ENCODE data around the gene SIPA1L3. TPM values are rescaled to one million over a fixed set of nuclear protein-coding genes. Genes with fewer than 3 reads are reported as not detected.
"Not testable (repeated sequence)": the region's sequence is repeated elsewhere in the genome, so short reads cannot be mapped to it uniquely, and the experiment has no call there.

SIPA1L3 gene
- total RNA-seq, 1 donor from 2014 or later, result 16.1 TPM

DNA sequence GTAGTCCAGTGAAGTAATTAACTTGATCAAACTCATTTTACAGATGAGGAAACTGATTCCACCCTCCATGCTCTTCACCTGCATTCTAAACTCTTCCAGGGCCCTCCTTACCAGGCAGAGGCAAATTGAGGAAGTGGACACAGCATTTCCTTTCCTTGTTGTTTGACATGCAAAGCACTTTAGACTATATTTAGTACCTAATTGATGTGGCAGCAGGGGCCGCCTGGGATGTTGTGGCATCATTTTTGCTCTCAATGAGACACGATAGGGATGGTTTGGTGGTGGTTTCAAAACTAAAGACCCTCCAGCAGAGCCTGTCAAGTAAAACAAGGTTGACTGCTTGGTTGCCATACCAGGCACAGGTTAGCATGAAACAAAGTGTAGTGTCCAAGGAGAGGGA, 7.9 kb downstream of the SIPA1L3 start:
- no peak for DNase-seq (ENCODE audit: low spot score)

DNA sequence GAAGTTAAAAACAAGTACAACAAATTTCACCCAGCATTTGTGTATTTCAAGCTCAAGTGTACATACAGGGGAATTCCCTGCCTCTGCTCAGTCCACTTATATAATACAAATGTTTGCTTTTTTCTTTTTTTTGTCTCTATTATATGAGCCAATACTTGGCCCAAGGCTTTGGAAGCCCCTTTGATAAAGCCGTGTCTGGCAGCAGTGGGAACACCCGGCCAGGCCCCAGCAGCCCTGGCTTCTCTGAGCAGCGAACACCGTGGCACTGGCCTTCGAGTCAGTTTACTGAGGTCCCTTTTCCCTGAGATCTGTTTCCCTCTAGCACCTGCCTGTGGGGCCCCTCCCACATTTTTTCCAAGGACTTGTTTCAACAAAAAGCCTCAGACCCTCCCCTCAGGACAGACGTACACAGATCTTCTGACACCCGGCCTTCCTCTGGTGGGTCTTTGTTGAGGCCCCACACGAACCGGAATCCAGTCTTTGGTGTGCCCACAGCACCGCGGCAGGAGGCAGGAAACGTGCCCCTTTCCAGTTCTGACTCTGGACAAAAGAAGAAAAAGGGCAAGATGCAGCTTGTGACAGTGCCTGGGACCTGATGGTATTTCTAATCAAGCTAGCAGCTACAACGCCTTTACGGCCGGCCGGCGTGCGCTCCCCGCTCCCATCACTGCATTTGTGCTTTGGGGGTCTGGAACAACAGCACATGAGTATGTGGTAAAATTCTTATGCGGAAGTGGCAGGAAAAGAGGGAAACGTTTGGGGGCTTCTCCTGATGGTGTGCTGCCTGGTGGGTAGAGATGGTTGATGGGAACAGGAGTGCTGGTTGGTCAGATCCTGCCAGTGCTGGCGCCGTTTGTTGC, 13.8 kb downstream of the SIPA1L3 start:
- DNase-seq (ENCODE audit: low spot score), result no peak

DNA sequence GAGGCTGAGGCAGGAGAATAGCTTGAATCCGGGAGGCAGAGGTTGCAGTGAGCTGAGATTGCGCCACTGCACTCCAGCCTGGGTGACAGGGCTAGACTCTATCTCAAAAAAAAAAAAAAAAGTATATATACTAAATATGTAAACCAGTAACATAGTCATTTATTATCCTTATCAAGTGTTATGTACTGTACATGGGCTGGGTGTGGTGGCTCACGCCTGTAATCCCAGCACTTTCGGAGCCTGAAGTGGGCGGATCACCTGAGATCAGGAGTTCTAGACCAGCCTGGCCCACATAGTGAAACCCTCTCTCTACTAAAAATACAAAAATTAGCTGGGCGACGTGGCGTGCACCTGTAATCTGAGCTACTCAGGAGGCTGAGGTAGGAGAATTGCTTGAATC, 17.6 kb downstream of the SIPA1L3 start:
- DNase-seq (ENCODE audit: low spot score), result not testable (repeated sequence)

DNA sequence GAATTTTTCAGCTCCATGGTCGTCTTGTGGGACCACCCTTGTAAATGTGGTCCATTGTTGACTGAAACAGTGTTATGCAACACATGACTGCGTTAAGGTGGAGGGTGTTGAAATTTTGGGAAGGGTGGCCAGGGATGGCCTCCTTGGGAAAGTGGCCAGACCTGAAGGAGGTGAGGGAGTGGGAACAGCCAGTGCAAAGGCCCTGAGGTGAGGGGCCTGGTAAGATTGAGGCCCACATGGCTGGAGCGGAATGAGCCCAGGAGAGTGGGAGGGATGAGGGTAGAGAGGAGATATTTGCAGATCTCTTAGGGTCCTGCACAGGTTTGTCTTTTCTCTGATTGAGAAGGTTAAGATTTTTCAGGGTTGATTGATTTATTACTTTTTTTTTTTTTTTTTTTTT, 18.2 kb downstream of the SIPA1L3 start:
- no peak for DNase-seq (ENCODE audit: low spot score)

DNA sequence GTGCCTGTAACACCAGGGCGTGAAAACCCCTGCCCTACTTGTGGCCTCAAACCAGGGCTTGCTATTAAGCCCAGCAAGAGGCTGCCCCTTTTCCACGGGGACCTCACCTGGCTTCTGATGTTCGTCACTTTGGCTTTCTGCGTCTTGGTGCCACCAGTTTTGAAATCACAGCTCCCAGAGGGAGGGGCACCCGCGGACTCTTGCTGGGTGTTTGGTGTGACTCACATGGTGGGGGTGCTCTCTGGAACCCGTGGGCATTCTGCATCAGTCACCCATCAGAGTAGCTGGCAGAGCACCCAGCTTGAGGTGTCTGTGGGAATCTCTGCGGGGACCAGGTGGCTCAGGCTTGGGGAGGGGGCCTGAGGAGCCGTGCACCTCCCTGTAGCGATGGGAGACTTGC, 19.2 kb downstream of the SIPA1L3 start:
- no peak for DNase-seq (ENCODE audit: low spot score)

DNA sequence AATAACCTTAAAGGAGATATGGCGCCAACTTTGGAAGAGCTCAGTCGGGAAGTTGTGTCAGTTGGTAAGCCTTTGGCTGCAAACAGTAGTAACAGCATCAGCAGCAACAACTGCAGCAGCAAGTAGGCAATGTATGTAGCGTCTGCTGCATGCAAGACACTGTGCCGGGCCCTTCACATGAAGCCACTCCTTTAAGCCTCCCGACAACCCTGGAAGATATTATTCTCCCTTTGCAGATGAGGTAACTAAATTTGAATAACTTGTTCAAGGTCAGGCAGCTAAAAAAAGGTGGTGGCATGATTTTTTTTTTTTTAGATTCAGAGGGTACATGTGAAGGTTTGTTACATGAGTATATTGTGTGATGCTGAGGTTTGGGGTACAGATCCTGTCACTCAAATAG, 19.7 kb downstream of the SIPA1L3 start:
- no peak for DNase-seq (ENCODE audit: low spot score)

DNA sequence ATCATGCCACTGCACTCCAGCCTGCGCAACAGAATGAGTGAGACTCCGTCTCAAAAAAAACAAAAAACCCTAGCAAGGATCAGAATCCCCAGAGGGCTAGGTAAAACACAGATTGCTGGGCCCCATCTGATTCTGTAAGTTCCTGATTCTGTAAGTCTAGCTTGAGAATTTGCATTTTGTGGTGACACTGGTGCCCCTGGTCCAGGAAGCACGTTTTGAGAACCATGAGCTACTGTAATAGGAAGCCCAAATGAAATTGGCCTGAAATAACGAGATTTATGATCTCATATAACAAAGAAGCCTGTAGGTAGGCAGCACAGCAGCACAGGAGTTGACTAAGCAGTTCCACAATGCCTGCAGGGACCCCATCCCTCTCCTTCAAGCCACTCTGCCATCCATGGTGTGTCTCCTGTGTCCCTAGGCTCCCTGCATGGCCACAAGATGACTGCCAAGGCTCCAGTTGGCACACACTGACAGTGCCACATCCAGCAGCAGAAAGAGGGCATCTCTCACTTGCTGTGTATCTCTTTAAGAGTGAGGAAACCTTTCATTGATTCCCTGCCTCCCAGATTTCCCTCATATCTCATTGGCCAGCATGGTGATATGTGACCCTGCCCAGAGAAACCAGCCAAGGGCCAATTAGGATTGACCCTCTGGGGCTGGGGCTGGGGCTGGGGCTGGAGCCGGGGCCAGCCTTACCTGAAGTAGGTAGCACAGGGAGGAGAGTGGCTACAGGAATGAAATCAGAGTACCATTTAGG, 21.7 kb downstream of the SIPA1L3 start:
- no peak for DNase-seq (ENCODE audit: low spot score)

DNA sequence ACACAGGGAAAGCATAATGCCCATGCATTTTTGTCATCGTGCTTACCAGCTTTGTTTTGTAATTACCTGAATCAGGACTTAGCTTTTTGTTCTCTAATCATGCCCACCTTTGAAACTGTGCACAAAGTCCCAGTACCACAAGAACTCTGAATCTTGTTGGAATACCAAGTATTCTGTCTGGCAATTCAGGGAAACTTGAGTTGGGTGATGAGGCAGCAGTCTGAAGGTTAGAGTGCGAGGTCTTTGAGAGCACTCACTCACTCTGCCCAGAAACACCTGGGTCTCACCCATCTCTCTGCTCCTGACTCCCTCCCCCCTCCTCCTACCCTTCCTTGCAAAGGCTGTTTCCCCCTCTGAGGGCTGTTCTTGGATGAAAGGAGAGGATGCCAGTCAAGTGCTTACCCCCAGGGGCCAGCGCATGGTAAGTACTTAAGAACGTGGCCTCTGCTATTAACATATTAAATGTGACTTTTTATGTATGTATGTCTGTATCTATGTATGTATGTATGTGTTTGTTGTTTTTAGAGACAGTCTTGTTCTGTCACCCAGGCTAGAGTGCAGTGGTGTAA, 22.4 kb downstream of the SIPA1L3 start:
- no peak for DNase-seq (ENCODE audit: low spot score)

DNA sequence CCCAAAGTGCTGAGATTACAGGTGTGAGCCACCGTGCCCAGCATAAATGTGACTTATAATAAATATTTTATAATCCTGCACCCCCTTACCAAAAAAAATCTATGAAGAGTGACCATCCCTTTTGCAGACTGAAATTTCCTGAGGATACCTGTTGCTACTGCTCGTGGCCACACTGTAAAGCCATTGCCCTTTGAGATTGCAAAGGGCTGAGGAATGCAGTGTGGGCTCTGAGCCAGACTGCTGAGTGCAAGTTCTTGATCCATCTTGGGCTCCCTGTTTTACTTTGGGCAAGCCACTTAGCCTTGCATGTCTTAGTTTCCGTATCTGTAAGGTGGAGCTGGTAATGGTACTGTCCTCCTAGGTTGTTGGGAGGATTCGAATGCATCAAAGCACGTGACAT, 23.4 kb downstream of the SIPA1L3 start:
- DNase-seq (ENCODE audit: low spot score), result no peak

DNA sequence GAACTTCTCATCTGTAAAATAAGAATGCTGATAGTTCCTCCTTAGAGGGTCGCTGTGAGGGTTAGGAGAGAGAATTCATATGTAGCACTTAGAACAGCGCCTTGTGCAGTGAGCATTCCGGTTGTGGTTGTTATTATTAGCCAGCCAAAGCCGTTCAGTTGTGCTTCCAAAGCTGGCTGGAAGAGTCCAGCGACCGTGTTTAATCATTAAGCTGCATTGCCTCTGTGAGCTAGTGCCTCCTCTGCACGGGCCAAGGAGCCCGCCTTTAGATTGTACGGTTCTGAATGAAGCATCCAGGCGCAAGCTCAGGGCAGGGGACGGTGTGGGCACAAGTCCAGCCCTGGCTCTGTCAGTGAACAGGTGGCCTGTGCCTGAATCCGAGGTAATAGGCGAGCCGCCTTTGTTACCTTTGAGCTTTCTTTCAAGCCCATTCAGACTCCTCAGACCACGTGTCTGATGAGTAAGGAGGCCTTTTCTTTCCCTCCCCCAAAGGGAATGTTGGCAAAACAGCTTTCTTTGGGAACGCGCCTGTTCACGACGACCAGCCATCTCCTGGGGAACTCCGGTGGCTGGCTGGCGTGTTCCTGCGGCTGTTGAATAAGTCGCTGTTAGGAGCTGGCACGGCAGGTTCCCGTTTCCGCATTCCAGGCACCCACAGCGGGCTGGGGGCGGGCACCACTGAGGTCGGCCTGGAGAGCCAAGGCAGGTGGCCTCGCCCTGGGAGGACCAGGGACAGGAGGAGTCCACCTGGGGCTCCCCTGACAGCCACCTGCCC, 25.1 kb downstream of the SIPA1L3 start:
- DNase-seq (ENCODE audit: low spot score), result peak; percentile 90

DNA sequence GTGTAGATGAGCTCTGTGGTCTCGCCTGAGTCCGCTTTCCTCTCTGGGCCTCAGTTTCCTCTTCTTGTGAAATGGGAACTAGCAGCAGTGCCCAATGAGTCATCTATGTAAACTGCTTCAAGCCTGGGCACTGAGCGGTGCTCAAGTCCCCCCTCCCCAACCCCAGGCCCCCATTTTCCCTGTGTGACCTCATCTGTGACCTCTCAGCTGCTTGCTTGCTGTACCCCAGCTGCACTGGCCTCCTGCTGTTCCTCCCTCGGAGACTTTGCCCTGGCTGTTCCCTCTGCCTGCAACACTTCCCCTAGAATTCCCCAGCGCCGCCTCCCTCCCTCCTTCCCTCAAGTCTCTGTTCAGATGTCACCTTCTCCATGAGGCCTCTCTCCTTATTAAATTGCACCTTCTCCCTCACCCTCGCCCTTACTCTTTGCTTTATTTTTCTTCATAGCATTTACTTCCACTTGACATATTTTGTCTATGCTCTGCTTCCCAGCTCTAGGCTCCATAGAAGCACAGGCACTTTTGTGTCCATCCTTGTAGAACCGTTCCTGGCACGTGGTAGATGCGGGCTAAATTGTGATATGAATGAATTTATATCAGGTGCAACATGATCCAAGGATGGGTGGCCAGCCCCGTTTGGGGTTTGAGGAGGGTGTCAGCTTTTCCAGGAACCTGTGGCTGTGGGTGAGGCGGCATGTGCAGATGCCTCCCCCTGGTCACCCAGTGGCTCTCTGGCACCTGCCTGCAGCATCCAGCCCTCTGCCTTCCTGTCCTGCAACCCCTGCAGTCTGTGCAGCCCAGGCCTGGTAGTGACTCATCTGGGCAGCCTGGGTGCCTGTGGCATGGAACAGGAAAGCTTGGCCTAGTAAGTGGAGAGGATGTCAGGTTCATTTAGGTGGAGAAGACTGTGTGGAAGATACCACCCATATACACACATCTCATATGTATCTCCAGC, 26.3 kb downstream of the SIPA1L3 start:
- DNase-seq (ENCODE audit: low spot score), result no peak

DNA sequence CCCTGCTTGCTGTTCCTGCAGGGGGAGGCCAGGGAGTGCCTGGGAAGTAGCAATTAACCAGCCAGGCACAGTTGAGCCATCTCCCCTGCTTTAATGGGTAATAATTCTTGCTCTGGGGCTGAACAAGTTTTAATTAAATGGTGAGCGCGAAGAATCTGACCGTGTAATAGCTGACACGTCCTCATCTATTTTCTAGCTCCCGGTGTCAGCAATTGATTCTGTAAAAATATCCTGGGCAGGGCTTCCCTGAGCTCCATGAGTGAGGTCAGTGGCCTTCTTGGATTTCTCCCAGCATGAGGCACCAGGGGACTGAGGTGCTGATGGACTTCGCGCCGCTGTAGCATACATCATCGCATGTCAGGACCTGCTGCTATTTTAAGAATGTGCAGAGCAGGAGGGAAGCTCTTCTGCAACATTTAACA, 26.9 kb downstream of the SIPA1L3 start:
- DNase-seq (ENCODE audit: low spot score), result no peak

DNA sequence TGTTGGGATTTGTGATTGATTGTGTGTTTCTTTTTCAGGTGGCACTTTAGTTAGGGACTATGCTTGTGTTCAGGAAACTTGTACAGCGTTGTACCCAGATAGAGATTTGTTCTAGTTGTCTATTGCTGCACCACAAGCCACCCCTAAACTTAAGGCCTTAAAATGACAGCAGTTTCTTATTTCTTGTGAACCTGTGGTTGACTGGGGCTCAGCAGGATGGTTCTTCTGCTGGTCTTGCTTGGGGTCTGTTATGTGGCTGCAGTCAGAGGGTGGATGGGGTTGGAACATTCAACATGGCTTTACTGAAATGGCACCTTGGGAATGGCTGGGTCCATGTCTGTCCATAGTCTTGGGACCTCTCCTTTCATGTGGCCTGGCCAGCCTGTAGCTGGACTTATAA, 28.3 kb downstream of the SIPA1L3 start:
- no peak for DNase-seq (ENCODE audit: low spot score)

DNA sequence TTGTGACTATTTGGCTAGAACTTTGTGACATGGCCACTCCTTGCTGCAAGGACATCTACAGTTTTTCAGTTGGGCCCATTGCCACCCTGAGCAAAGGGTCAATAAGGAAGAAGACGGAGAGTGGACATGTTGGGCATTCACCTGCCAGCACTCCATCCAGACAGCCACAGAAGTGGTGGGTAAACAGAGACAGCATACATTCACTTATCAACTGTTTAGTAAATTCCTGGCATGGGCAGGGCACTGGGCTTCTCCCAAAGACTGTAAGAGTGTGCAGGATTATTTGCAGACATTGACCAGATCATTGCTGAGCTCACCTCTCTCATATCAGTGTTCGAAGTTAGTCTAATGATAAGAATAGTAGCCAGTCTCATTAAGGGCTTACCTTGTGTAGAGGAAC, 29.2 kb downstream of the SIPA1L3 start:
- no peak for DNase-seq (ENCODE audit: low spot score)

DNA sequence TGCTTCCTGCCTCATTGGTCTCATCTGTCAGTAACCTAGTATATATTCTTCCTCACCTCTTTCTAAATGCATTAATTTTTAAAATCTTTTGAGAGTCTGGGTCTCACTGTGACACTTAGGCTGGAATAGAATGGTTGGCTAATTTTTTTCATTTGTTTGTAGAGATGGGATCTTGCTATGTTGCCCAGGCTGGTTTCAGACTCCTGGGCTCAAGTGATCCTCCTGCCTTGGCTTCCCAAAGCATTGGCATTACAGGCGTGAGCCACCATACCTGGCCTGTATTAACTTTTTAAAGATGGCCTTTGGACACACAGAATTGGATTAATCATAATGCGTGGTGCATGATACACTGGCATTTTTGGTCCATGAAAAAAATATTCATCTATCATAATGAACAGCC, 29.9 kb downstream of the SIPA1L3 start:
- no peak for DNase-seq (ENCODE audit: low spot score)

DNA sequence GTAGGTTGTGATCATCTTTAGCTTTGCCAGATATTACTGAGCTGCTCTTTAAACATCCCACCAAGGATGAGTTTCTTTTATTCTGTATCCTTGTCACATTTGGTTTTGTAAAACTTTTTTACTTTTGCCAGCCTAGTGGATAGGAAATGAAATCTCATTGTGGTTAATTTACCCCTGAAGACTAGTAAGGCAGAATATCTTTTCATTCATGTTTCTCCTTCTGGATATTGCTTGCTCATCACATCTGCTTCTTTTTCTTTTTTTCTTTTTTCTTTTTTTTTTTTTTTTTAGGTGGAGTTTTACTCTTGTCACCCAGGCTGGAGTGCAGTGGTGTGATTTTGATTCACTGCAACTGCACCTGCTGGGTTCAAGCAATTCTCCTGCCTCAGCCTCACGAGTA, 31.3 kb downstream of the SIPA1L3 start:
- no peak for DNase-seq (ENCODE audit: low spot score)

DNA sequence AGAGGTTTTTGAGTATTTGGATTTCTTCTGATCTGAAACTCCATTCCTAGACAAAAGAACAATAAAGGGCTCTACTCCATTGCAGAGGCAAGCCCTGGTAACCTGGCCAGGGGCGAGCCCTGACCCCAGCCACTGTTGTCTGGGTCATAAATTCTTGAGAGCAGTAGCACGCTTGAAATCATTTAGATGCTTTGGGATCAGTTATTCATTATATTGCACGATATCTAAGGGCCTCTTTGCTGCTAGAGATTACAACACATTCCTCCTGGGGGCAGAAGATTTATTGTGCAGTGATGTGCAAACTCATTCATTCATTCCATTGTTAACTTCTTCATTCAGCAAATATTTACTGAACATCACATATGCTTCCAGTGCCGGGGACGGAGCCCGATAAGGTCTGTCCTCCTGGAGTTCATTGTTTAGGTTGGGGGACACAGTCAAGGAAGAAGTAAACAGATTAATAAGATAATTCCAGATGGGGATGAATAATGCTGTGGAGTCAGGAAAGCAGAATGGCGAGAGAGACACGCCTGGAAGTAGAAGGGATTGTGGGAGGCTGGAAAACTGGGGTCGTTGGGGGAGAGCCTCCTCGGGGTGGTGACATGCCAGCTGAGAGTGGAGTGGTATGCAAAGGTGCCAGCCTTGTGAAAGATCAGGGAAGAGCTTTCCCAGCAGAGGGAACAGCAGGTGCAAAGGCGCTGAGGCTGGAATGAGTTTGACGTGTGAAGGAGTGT, 34.9 kb downstream of the SIPA1L3 start:
- DNase-seq (ENCODE audit: low spot score), result peak; percentile 26

DNA sequence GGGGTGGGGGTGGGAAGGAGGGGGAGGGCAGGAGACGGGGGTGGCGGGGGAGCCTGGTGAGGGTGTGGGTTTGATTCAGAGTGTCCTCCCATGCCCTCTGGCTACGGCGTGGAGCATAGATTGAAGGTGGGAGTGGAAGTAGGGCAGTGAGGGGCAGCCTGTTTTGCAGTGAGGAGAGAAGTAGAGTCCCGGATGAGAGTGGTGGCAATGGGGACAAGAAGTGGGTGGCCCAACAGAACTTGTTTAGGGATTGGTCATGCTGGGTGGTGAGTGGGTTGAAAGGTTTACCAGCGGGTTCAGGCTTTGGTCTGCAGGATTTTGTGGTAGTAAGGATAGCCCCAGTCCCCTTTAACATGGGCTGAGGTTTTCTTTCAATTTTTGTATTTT, 35.5 kb downstream of the SIPA1L3 start:
- peak; percentile 57 for DNase-seq (ENCODE audit: low spot score)

DNA sequence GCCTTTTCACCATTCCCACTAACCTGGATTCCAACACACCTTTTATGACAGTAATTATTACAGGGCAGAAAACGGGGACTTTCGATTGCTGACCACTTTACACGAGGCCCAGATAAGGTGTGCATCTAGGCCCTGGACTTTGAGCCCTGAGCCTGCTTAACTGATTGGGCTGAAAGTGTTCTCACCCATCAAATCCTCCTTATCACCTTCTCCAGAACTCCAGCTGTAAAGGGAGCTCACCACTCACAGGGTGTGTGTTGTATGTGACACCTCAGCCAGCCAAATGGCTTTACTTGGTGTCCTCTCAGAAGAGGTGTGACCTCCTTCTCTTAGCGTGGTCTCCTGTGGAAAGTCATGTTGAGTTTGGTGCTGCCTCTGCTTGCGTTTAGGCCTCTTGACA, 36.5 kb downstream of the SIPA1L3 start:
- DNase-seq (ENCODE audit: low spot score), result peak; percentile 35

DNA sequence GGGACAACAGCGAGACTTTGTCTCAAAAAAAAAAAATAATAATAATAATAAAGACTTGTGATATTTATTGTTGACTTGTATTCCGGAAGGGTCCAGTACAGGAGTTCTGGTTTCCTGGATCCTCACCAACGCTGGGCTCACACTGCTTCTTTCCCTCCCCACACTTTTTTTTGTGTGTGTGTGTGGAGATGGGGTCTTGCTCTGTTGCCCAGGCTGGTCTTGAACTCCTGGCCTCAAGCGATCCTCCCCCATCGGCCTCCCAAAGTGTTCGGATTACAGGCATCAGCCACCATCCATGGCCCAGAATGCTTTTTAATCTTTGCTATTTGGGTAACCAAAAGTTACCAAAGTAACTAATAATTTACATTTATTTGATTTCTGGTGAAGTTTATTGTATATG, 39.1 kb downstream of the SIPA1L3 start:
- no peak for DNase-seq (ENCODE audit: low spot score)

Data from mesenteric fat pad (tissue), 1 donor.